Thyroid gland (tissue), 4 donors: ENCODE results near the gene SPAG6.

Experiments used
- CTCF ChIP-seq, 6 experiments: fragments of 200-600 bp in 3 of 6; fragments of 450-650 bp in 3 of 6; sonication (generic) in 3 of 6; IDR thresholded peaks; one replicate each; pipeline ENCODE4 v1.5.1; 2016 to 2019; ENCODE audit warnings: antibody characterized with exemption in 6 of 6, mild to moderate bottlenecking in 2 of 6, inconsistent platforms in 1 of 6, moderate library complexity in 1 of 6
- POLR2A ChIP-seq, 2 donors: fragments of 450-650 bp; IDR thresholded peaks; one replicate each; pipeline ENCODE4 v1.6.1; 2017; ENCODE audit warnings: antibody characterized with exemption in 2 of 2, mild to moderate bottlenecking in 2 of 2, moderate library complexity in 1 of 2

- TF ChIP-seq POLR2A (IDR thresholded peaks at IDR 0.05) (no peak), CTCF (IDR thresholded peaks at IDR 0.05) (no peak)
Measured at GRCh38 chr10:22319547-22319979, 25.7 kb upstream of the SPAG6 start.
